ENCODE data around the gene ACSM2B. TPM values are rescaled to one million over a fixed set of nuclear protein-coding genes. Genes with fewer than 3 reads are reported as not detected.

ACSM2B gene
- total RNA-seq, 1 experiment from 2014 or later = 0.20 TPM

DNA sequence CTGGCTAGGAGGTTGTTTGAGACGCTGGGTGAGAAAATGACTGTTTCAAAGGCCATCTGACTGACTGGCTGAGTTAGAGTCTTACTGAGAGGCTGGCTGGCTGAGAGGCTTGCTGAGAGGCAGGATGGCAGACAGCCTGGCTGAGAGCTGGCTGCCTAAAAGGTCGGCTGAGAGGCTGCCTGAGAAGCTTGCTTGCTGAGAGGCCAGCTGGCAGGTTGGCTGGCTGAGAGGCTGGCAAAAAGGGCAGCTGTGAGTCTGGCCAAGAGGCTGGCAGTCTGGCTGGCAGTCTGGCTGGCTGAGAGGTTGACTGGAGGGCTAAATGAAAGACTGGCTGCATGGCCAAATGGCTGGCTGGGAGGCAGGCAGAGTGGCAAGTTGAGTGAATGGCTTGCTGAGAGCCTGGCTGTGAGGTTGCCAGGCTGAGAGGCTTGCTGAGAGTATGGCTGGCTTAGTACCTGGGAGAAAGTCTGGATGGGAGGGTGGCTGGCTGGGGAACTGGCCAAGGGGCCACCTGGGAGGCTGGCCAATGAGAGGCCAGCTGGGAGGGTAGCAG is 35.3 kb upstream of the ACSM2B start (continued):
- TF ChIP-seq, protein P1, sequence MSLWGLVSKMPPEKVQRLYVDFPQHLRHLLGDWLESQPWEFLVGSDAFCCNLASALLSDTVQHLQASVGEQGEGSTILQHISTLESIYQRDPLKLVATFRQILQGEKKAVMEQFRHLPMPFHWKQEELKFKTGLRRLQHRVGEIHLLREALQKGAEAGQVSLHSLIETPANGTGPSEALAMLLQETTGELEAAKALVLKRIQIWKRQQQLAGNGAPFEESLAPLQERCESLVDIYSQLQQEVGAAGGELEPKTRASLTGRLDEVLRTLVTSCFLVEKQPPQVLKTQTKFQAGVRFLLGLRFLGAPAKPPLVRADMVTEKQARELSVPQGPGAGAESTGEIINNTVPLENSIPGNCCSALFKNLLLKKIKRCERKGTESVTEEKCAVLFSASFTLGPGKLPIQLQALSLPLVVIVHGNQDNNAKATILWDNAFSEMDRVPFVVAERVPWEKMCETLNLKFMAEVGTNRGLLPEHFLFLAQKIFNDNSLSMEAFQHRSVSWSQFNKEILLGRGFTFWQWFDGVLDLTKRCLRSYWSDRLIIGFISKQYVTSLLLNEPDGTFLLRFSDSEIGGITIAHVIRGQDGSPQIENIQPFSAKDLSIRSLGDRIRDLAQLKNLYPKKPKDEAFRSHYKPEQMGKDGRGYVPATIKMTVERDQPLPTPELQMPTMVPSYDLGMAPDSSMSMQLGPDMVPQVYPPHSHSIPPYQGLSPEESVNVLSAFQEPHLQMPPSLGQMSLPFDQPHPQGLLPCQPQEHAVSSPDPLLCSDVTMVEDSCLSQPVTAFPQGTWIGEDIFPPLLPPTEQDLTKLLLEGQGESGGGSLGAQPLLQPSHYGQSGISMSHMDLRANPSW (CRISPR knock-in tag; conservative IDR thresholded peaks at IDR 0.05; ENCODE audit: low read depth) = no peak
- TF ChIP-seq KAT7 (CRISPR knock-in tag; IDR thresholded peaks at IDR 0.05; ENCODE audit: borderline replicate concordance) = no peak
- TF ChIP-seq, protein P2, sequence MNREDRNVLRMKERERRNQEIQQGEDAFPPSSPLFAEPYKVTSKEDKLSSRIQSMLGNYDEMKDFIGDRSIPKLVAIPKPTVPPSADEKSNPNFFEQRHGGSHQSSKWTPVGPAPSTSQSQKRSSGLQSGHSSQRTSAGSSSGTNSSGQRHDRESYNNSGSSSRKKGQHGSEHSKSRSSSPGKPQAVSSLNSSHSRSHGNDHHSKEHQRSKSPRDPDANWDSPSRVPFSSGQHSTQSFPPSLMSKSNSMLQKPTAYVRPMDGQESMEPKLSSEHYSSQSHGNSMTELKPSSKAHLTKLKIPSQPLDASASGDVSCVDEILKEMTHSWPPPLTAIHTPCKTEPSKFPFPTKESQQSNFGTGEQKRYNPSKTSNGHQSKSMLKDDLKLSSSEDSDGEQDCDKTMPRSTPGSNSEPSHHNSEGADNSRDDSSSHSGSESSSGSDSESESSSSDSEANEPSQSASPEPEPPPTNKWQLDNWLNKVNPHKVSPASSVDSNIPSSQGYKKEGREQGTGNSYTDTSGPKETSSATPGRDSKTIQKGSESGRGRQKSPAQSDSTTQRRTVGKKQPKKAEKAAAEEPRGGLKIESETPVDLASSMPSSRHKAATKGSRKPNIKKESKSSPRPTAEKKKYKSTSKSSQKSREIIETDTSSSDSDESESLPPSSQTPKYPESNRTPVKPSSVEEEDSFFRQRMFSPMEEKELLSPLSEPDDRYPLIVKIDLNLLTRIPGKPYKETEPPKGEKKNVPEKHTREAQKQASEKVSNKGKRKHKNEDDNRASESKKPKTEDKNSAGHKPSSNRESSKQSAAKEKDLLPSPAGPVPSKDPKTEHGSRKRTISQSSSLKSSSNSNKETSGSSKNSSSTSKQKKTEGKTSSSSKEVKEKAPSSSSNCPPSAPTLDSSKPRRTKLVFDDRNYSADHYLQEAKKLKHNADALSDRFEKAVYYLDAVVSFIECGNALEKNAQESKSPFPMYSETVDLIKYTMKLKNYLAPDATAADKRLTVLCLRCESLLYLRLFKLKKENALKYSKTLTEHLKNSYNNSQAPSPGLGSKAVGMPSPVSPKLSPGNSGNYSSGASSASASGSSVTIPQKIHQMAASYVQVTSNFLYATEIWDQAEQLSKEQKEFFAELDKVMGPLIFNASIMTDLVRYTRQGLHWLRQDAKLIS (CRISPR knock-in tag; IDR thresholded peaks at IDR 0.05; ENCODE audit: borderline replicate concordance) = no peak
- no peak for TF ChIP-seq TEAD1 (CRISPR knock-in tag; IDR thresholded peaks at IDR 0.05)
- TF ChIP-seq ZNF317 (CRISPR knock-in tag; IDR thresholded peaks at IDR 0.05; ENCODE audit: borderline replicate concordance, low read depth) = no peak
- TF ChIP-seq GABPB1 (CRISPR knock-in tag; IDR thresholded peaks at IDR 0.05) = no peak
- TF ChIP-seq PRRX2 (CRISPR knock-in tag; IDR thresholded peaks at IDR 0.05) = no peak
- no peak for TF ChIP-seq CREB1 (CRISPR knock-in tag; IDR thresholded peaks at IDR 0.05)

DNA sequence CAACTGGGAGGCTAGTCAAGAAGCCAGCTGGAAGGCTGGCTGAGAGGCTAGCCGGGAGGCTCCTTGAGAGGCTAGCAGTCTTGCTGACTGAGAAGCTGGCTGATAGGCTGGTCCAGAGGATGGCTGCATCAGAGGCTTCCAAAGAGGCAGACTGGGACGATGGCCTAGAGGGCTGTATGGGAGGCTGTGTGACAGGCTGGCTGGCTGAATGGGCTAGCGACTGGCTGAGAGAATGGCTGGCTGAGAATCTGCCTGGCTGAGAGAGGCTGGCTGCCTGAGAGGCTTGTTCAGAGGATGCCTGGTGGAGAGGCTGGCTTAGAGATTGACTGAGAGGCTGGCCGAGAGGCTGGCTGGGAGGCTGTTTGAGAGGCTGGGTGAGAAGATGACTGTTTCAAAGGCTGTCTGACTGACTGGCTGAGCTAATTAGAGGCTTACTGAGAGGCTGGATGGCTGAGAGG is 34.8 kb upstream of the ACSM2B start:
- Mint-ChIP-seq H3K27ac (no peak overlapping the region), H3K4me1 (peaks cover 10% of the 10 kb centered on the region), H3K27me3 (ENCODE audit: low read depth) (no peaks in the 10 kb centered on the region), H3K4me3 (no peak overlapping the region), H3K36me3 (no peaks in the 10 kb centered on the region), H3K9me3 (0 out of 2 replicates have a peak, but pooled peaks cover 7% of the 10 kb centered on the region)
- no peak for DNase-seq (ENCODE audit: low spot score)
- POLR2A ChIA-PET = no interaction called here
- no peak for ATAC-seq
- CTCF ChIA-PET = interaction anchor here (1.4 kb wide), 1 partner anchor 164 kb away, joined by 3 read pairs; no protein-coding TSS in a partner anchor
- TF ChIP-seq ATF1 (CRISPR knock-in tag; IDR thresholded peaks at IDR 0.05) (no peak), ZNF219 (CRISPR knock-in tag; IDR thresholded peaks at IDR 0.05; ENCODE audit: borderline replicate concordance) (no peak), TEAD1 (CRISPR knock-in tag; IDR thresholded peaks at IDR 0.05) (no peak), ZNF138 (CRISPR knock-in tag; conservative IDR thresholded peaks at IDR 0.05) (no peak), ZBTB21 (CRISPR knock-in tag; IDR thresholded peaks at IDR 0.05; ENCODE audit: borderline replicate concordance) (no peak), OVOL2 (CRISPR knock-in tag; IDR thresholded peaks at IDR 0.05; ENCODE audit: borderline replicate concordance) (no peak)
- TF ChIP-seq, protein P3, sequence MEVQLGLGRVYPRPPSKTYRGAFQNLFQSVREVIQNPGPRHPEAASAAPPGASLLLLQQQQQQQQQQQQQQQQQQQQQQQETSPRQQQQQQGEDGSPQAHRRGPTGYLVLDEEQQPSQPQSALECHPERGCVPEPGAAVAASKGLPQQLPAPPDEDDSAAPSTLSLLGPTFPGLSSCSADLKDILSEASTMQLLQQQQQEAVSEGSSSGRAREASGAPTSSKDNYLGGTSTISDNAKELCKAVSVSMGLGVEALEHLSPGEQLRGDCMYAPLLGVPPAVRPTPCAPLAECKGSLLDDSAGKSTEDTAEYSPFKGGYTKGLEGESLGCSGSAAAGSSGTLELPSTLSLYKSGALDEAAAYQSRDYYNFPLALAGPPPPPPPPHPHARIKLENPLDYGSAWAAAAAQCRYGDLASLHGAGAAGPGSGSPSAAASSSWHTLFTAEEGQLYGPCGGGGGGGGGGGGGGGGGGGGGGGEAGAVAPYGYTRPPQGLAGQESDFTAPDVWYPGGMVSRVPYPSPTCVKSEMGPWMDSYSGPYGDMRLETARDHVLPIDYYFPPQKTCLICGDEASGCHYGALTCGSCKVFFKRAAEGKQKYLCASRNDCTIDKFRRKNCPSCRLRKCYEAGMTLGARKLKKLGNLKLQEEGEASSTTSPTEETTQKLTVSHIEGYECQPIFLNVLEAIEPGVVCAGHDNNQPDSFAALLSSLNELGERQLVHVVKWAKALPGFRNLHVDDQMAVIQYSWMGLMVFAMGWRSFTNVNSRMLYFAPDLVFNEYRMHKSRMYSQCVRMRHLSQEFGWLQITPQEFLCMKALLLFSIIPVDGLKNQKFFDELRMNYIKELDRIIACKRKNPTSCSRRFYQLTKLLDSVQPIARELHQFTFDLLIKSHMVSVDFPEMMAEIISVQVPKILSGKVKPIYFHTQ (CRISPR knock-in tag; IDR thresholded peaks at IDR 0.05) = no peak
- TF ChIP-seq, protein P4, sequence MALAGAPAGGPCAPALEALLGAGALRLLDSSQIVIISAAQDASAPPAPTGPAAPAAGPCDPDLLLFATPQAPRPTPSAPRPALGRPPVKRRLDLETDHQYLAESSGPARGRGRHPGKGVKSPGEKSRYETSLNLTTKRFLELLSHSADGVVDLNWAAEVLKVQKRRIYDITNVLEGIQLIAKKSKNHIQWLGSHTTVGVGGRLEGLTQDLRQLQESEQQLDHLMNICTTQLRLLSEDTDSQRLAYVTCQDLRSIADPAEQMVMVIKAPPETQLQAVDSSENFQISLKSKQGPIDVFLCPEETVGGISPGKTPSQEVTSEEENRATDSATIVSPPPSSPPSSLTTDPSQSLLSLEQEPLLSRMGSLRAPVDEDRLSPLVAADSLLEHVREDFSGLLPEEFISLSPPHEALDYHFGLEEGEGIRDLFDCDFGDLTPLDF (CRISPR knock-in tag; IDR thresholded peaks at IDR 0.05) = no peak
- TF ChIP-seq, protein P5, sequence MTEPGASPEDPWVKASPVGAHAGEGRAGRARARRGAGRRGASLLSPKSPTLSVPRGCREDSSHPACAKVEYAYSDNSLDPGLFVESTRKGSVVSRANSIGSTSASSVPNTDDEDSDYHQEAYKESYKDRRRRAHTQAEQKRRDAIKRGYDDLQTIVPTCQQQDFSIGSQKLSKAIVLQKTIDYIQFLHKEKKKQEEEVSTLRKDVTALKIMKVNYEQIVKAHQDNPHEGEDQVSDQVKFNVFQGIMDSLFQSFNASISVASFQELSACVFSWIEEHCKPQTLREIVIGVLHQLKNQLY (CRISPR knock-in tag; IDR thresholded peaks at IDR 0.05) = no peak
- TF ChIP-seq, protein P6, sequence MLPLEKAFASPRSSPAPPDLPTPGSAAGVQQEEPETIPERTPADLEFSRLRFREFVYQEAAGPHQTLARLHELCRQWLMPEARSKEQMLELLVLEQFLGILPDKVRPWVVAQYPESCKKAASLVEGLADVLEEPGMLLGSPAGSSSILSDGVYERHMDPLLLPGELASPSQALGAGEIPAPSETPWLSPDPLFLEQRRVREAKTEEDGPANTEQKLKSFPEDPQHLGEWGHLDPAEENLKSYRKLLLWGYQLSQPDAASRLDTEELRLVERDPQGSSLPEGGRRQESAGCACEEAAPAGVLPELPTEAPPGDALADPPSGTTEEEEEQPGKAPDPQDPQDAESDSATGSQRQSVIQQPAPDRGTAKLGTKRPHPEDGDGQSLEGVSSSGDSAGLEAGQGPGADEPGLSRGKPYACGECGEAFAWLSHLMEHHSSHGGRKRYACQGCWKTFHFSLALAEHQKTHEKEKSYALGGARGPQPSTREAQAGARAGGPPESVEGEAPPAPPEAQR (CRISPR knock-in tag; IDR thresholded peaks at IDR 0.05) = no peak
- TF ChIP-seq, protein P7, sequence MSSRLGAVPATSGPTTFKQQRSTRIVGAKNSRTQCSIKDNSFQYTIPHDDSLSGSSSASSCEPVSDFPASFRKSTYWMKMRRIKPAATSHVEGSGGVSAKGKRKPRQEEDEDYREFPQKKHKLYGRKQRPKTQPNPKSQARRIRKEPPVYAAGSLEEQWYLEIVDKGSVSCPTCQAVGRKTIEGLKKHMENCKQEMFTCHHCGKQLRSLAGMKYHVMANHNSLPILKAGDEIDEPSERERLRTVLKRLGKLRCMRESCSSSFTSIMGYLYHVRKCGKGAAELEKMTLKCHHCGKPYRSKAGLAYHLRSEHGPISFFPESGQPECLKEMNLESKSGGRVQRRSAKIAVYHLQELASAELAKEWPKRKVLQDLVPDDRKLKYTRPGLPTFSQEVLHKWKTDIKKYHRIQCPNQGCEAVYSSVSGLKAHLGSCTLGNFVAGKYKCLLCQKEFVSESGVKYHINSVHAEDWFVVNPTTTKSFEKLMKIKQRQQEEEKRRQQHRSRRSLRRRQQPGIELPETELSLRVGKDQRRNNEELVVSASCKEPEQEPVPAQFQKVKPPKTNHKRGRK (CRISPR knock-in tag; IDR thresholded peaks at IDR 0.05; ENCODE audit: borderline replicate concordance) = no peak
- TF ChIP-seq, protein P8, sequence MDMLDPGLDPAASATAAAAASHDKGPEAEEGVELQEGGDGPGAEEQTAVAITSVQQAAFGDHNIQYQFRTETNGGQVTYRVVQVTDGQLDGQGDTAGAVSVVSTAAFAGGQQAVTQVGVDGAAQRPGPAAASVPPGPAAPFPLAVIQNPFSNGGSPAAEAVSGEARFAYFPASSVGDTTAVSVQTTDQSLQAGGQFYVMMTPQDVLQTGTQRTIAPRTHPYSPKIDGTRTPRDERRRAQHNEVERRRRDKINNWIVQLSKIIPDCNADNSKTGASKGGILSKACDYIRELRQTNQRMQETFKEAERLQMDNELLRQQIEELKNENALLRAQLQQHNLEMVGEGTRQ (CRISPR knock-in tag; IDR thresholded peaks at IDR 0.05) = no peak

All from WTC11 (cell line).